GM12872 (cell line): ENCODE data around the gene TNFAIP8L2.

ENCODE experiments used
- CTCF ChIP-seq: IDR thresholded peaks from 3 replicates; pipeline ENCODE4 v1.5.1; 2011; ENCODE audit warnings: low read depth, mild to moderate bottlenecking, low read length, moderate library complexity; ENCODE audit not compliant: insufficient read depth

Gene TNFAIP8L2

GRCh38 chr1:151164732-151165280 is 8.4 kb downstream of the TNFAIP8L2 start:
- no peak for TF ChIP-seq CTCF

GRCh38 chr1:151165281-151165737 is 8.9 kb downstream of the TNFAIP8L2 start:
- no peak for TF ChIP-seq CTCF

- no peak for TF ChIP-seq CTCF
Measured at GRCh38 chr1:151165738-151166504, 9.5 kb downstream of the TNFAIP8L2 start, which contains the start of the genes LYSMD1 and SCNM1. Gene LYSMD1 (minus strand): TSS chr1:151165902. CDS start chr1:151165258, 644 bp downstream. Gene SCNM1 (plus strand): TSS chr1:151166144. CDS start chr1:151166153, 9 bp downstream.

GRCh38 chr1:151166505-151166956 is 10.1 kb downstream of the TNFAIP8L2 start:
- no peak for TF ChIP-seq CTCF

GRCh38 chr1:151167116-151167515 is 10.7 kb downstream of the TNFAIP8L2 start:
- TF ChIP-seq CTCF = no peak

- no peak for TF ChIP-seq CTCF
Measured at GRCh38 chr1:151171190-151171589, 14.7 kb downstream of the TNFAIP8L2 start.

GRCh38 chr1:151175041-151175741 is 18.7 kb downstream of the TNFAIP8L2 start:
- TF ChIP-seq CTCF = no peak
